Stomach (tissue), 9 donors: ENCODE results near the gene MGST3. TPM values are rescaled to one million over a fixed set of nuclear protein-coding genes. Genes with fewer than 3 reads are reported as not detected.

Source experiments
- DNase-seq, 2 donors: peaks; one replicate each; pipeline versions ENCODE4 v3.0.0 to v3.0.0-alpha.2; 2013 to 2019
- H3K27ac ChIP-seq, 5 donors: fragments of 200-600 bp in 4 of 5; sonication (generic) in 4 of 5; one replicate each; pipeline ENCODE4 v1.5.1; 2013 to 2019; ENCODE audit warnings: mild to moderate bottlenecking in 1 of 5, moderate library complexity in 1 of 5
- H3K27me3 ChIP-seq, 3 donors: fragments of 200-600 bp; sonication (generic); one replicate each; pipeline ENCODE4 v1.5.1; 2017 to 2019; ENCODE audit warnings: mixed run types in 1 of 3
- H3K36me3 ChIP-seq, 4 donors: fragments of 200-600 bp; sonication (generic); 1 replicate in 3 of 4; 2 replicates in 1 of 4; pipeline ENCODE4 v1.5.1; 2016 to 2019
- H3K4me1 ChIP-seq, 4 donors: fragments of 200-600 bp; sonication (generic); one replicate each; pipeline ENCODE4 v1.5.1; 2016 to 2019
- H3K4me3 ChIP-seq, 4 donors: fragments of 200-600 bp; sonication (generic) in 3 of 4; one replicate each; pipeline ENCODE4 v1.5.1; 2016 to 2019; ENCODE audit warnings: mild to moderate bottlenecking in 1 of 4
- H3K9me3 ChIP-seq, 4 donors: fragments of 200-600 bp; sonication (generic); one replicate each; pipeline ENCODE4 v1.5.1; 2016 to 2019
- EP300 ChIP-seq: sonication (generic); formaldehyde crosslinking; IDR thresholded peaks from one replicate; pipeline ENCODE4 v1.6.1; 2017; ENCODE audit warnings: antibody characterized with exemption
- POLR2A ChIP-seq, 4 donors: fragments of 450-650 bp; IDR thresholded peaks; one replicate each; pipeline ENCODE4 v1.6.1; 2016; ENCODE audit warnings: antibody characterized with exemption in 4 of 4, control low read depth in 2 of 4, mild to moderate bottlenecking in 1 of 4, moderate library complexity in 1 of 4
- POLR2AphosphoS5 ChIP-seq, 3 donors: sonication (generic); formaldehyde crosslinking; IDR thresholded peaks; one replicate each; pipeline ENCODE4 v1.6.1; 2016; ENCODE audit warnings: antibody characterized with exemption in 3 of 3
- WGBS, 5 donors: extraction: QIAGEN DNeasy Blood & Tissue Kit in 3 of 5; methylation state at CpG; one replicate each; pipeline versions ENCODE4 v1.1.5 to v1.1.7; 2013 to 2018; 5-methylcytosine and 5-hydroxymethylcytosine counted together
- intact Hi-C: fragments of 100-400 bp; cut with DNase I; formaldehyde crosslinking; loops from one replicate; pipeline ENCODE4 v1.15.1; 2023; ENCODE audit warnings: low total_unique reads
- polyA plus RNA-seq, 3 donors: library from polyadenylated mRNA; stranded (reverse); fragments of 200-250 nt; gene quantifications; one replicate each; pipeline ENCODE4 v1.2.3, GENCODE V29; 2013
- total RNA-seq, 5 donors: library from RNA; depleted of rRNA; stranded (reverse); fragments of >200 nt; gene quantifications; one replicate each; pipeline versions ENCODE4 v1.1.0 to v1.2.3, GENCODE V29; 2014 to 2016
- TF ChIP-seq, protein P1 (sequence below), 7 experiments: fragments of 450-650 bp in 4 of 7; fragments of 200-600 bp in 3 of 7; sonication (generic) in 3 of 7; IDR thresholded peaks; one replicate each; pipeline ENCODE4 v1.5.1; 2016 to 2019; ENCODE audit warnings: antibody characterized with exemption in 7 of 7, control low read depth in 2 of 7, mild to moderate bottlenecking in 1 of 7
- donor health status: healthy with polysubstance abuse.
- donor health status: Bipolar disorder and iron deficiency.
- donor health status: healthy.

Gene MGST3
- total and polyA plus RNA-seq, 8 donors = 46.1 to 310 (median 124) TPM

DNA sequence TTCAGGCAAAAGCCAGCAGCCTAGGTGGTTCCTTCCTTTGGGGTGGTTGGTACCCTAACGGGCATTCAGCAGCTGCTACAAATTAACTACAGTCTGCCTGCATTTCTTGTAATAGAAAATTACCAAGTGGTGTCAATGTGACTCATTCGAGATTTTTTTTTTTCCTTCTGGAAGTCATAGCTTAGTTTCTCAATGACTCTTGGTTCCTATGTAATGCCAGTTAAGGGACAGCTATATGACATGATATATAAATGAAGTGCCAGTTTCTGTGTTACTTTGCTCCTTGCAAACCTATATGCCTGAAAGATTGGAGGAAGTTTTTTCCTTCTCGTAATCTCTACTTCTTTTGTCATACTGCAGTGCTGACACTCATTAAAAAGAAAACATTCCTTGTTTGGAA lies 2.6 kb downstream of the MGST3 start:
- no peaks in the 10 kb centered on the region for H3K27me3 ChIP-seq
- H3K4me1 ChIP-seq = peaks cover 42 to 79% (median 67%) of the 10 kb centered on the region in 4 donors

DNA sequence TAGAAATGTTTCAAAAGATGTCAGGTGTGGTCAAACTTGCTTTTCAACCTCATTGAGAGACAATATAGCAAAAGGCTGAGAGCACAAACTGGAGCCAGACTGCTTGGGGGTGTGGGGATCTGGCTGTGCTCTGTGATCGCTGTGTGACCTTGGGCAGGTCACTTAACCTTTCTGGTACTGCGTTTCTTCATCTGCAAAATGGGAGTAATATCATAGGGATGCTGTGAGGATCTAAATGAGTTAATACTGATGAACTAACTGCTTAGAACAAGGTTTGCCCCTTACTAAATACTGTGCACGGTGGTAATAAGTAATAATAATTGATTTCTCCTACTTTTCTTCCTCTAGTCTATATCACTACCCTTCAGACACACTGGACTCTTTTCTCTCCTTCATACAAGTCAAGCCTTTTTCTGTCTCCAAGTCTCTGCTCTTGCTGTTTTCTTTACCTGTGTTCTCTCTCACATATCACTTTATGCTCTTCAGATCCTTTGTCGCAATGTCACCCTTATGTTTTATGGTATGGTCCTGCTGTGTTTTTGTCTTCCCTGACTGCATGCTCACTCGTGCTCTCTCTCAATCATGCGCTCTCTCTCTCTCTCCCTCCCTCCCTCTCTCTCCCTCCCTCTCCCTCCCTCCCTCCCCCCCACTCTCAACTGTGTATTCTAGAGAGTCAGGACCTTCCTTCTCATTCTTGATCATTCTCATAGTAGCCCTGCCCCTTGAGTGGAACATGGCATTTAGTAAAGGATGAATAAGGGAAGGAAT lies 3.3 kb downstream of the MGST3 start:
- Histone ChIP-seq H3K9me3 (no peaks in the 10 kb centered on the region), H3K36me3 (peaks cover 0 to 10% (median 2%) of the 10 kb centered on the region in 4 donors), H3K27me3 (no peaks in the 10 kb centered on the region), H3K27ac (peak overlapping the region in 3 of 5 donors; percentile 20 to 77 (median 27)), H3K4me1 (peaks cover 47 to 86% (median 70%) of the 10 kb centered on the region in 4 donors), H3K4me3 (peak overlapping the region in 1 of 4 donors; percentile 72)
- no peak for DNase-seq
- 72 to 87% (median 81%) methylated on average over 6 of the region's 6 CpGs for WGBS, 5 donors
- no peak for TF ChIP-seq POLR2A (IDR thresholded peaks at IDR 0.05)
- no peak for TF ChIP-seq POLR2AphosphoS5 (IDR thresholded peaks at IDR 0.05)
- TF ChIP-seq, protein P1, sequence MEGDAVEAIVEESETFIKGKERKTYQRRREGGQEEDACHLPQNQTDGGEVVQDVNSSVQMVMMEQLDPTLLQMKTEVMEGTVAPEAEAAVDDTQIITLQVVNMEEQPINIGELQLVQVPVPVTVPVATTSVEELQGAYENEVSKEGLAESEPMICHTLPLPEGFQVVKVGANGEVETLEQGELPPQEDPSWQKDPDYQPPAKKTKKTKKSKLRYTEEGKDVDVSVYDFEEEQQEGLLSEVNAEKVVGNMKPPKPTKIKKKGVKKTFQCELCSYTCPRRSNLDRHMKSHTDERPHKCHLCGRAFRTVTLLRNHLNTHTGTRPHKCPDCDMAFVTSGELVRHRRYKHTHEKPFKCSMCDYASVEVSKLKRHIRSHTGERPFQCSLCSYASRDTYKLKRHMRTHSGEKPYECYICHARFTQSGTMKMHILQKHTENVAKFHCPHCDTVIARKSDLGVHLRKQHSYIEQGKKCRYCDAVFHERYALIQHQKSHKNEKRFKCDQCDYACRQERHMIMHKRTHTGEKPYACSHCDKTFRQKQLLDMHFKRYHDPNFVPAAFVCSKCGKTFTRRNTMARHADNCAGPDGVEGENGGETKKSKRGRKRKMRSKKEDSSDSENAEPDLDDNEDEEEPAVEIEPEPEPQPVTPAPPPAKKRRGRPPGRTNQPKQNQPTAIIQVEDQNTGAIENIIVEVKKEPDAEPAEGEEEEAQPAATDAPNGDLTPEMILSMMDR (IDR thresholded peaks at IDR 0.05) = no peak
- TF ChIP-seq EP300 = no peak
- intact Hi-C loops = no loop called here

More for the DNA sequence above, 2.6 kb downstream of the MGST3 start:
- H3K27ac ChIP-seq = peak overlapping the region in 3 of 5 donors; percentile 20 to 91 (median 27)
- no peak for DNase-seq
- TF ChIP-seq POLR2AphosphoS5 (IDR thresholded peaks at IDR 0.05) (no peak), POLR2A (IDR thresholded peaks at IDR 0.05) (no peak), EP300 (no peak)
- TF ChIP-seq, protein P1 (IDR thresholded peaks at IDR 0.05) = no peak
- intact Hi-C loops = no loop called here
- H3K9me3 ChIP-seq = no peaks in the 10 kb centered on the region
- WGBS, 5 donors = 46 to 59% (median 56%) methylated on average over 3 of the region's 3 CpGs
- H3K36me3 ChIP-seq = peaks cover 0 to 6% (median 0%) of the 10 kb centered on the region in 4 donors
- H3K4me3 ChIP-seq = peak overlapping the region in 1 of 4 donors; percentile 72

DNA sequence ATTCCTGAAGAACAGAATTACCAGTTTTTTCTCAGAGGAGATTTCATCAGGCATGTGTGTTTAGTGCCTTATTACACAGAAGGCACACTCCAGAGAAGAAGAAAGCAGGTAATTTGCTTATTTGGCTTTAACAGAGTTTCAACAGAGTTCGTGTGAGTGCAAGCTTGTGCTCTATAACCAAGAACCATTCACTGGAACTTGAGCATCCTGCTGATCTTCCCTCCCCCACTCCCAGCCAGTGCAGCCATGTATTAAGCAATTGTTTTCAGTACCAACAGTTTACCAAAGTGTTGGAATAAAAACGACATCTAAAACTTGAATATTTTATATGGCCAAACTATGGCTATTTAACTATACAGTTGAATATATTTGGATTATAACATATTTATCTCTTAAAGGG lies 4.3 kb downstream of the MGST3 start:
- Histone ChIP-seq H3K4me1 (peaks cover 45 to 87% (median 72%) of the 10 kb centered on the region in 4 donors), H3K27me3 (no peaks in the 10 kb centered on the region), H3K9me3 (no peaks in the 10 kb centered on the region), H3K36me3 (peaks cover 0 to 18% (median 3%) of the 10 kb centered on the region in 4 donors), H3K27ac (peak overlapping the region in 2 of 5 donors; percentile 12 to 77), H3K4me3 (no peak overlapping the region)
- intact Hi-C loops = no loop called here
- DNase-seq = no peak
- no peak for TF ChIP-seq POLR2AphosphoS5 (IDR thresholded peaks at IDR 0.05)
- no peak for TF ChIP-seq EP300
- WGBS, 5 donors = 52 to 66% (median 64%) methylated on average over 2 of the region's 2 CpGs

DNA sequence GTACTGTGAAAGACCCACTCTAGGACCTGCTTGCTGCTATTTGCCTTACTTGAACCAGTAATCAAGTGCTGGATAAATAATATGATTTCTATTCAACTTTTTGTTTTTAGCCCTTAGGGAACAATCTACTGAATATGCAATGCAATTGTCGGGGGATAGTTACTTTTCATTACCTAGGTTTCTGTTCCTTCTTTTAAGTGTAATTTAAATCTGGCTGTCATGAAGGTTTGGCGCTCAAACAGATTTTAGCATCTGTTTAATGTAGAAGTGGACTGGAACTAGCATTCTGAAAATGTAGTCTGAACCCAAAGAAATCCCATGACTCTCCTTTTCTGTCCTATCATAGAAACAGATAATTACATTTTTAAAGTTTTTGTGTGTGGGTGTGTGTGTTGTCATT lies 4.8 kb downstream of the MGST3 start:
- 48 to 82% (median 55%) methylated on average over 2 of the region's 2 CpGs for WGBS, 5 donors
- Histone ChIP-seq H3K27me3 (no peaks in the 10 kb centered on the region), H3K27ac (peak overlapping the region in 3 of 5 donors; percentile 72 to 77 (median 76)), H3K9me3 (no peaks in the 10 kb centered on the region), H3K4me3 (no peak overlapping the region), H3K4me1 (peaks cover 48 to 90% (median 74%) of the 10 kb centered on the region in 4 donors), H3K36me3 (peaks cover 0 to 18% (median 3%) of the 10 kb centered on the region in 4 donors)
- intact Hi-C loops = no loop called here
- no peak for TF ChIP-seq POLR2AphosphoS5 (IDR thresholded peaks at IDR 0.05)
- TF ChIP-seq, protein P1 (IDR thresholded peaks at IDR 0.05) = no peak
- TF ChIP-seq EP300 = no peak
- TF ChIP-seq POLR2A (IDR thresholded peaks at IDR 0.05) = no peak
- no peak for DNase-seq
